Adrenal gland (tissue), 12 donors: ENCODE results near the gene MARK1. TPM values are rescaled to one million over a fixed set of nuclear protein-coding genes. Genes with fewer than 3 reads are reported as not detected.
"Not testable (repeated sequence)": the region's sequence is repeated elsewhere in the genome, so short reads cannot be mapped to it uniquely, and the experiment has no call there.

Source experiments
- DNase-seq, 7 donors: peaks; one replicate each; pipeline ENCODE4 v3.0.0-alpha.2; 2019 to 2020
- H3K27ac ChIP-seq, 5 donors: fragments of 200-600 bp; sonication (generic) in 4 of 5; 1 replicate in 3 of 5; 2 replicates in 2 of 5; pipeline versions ENCODE4 v1.5.1 to v1.8.0; 2016 to 2020; ENCODE audit warnings: mild to moderate bottlenecking in 1 of 5
- H3K27me3 ChIP-seq: fragments of 200-600 bp; 2 replicates; pipeline ENCODE4 v1.8.0; 2021
- H3K36me3 ChIP-seq, 2 donors: fragments of 200-600 bp; replicated peaks in 1 of 2; 1 replicate in 1 of 2; 2 replicates in 1 of 2; pipeline versions ENCODE4 v1.5.1 to v1.8.0; 2018 to 2022
- H3K4me1 ChIP-seq, 2 donors: fragments of 200-600 bp; replicated peaks in 1 of 2; 1 replicate in 1 of 2; 2 replicates in 1 of 2; pipeline versions ENCODE4 v1.5.1 to v1.8.0; 2018 to 2021
- H3K4me3 ChIP-seq, 4 donors: fragments of 200-600 bp; sonication (generic) in 3 of 4; one replicate each; pipeline ENCODE4 v1.5.1; 2016 to 2018
- H3K9me3 ChIP-seq, 3 donors: fragments of 200-600 bp; sonication (generic) in 1 of 3; replicated peaks in 1 of 3; 1 replicate in 2 of 3; 2 replicates in 1 of 3; pipeline versions ENCODE4 v1.5.1 to v1.8.0; 2016 to 2021
- POLR2A ChIP-seq, 2 donors: fragments of 450-650 bp; IDR thresholded peaks; one replicate each; pipeline ENCODE4 v1.6.1; 2017; ENCODE audit warnings: antibody characterized with exemption in 2 of 2, mild to moderate bottlenecking in 2 of 2, moderate library complexity in 1 of 2
- WGBS, 4 donors: extraction: QIAGEN DNeasy Blood & Tissue Kit in 2 of 4; methylation state at CpG; one replicate each; pipeline versions ENCODE4 v1.1.5 to v1.1.7; 2013 to 2017; 5-methylcytosine and 5-hydroxymethylcytosine counted together
- intact Hi-C, 2 donors: fragments of 100-400 bp; cut with DNase I; formaldehyde crosslinking; loops; one replicate each; pipeline versions ENCODE4 v1.14.1 to v1.15.0; 2022 to 2023
- polyA plus RNA-seq, 3 donors: library from polyadenylated mRNA; stranded (reverse); fragments of 200-250 nt in 2 of 3; fragments of 350-450 nt in 1 of 3; fragmentation: Illumina TruSeq in 1 of 3; extraction: RNeasy Lipid Tissue Mini Kit (QIAGEN cat#74804) in 1 of 3; gene quantifications; one replicate each; pipeline ENCODE4 v1.2.3, GENCODE V29; 2013 to 2014
- total RNA-seq, 9 donors: library from RNA; depleted of rRNA in 4 of 9; stranded (reverse); fragments of >200 nt in 4 of 9; fragments of 120-200 nt in 1 of 9; fragmentation: NEBNext Ultra II Directional in 1 of 9; extraction: Animal tissue kit (Norgen Biotek cat#: 25700) in 1 of 9; gene quantifications; one replicate each; pipeline versions ENCODE4 v1.1.0 to v1.2.4, GENCODE V29; 2013 to 2023
- TF ChIP-seq, protein P1 (sequence below), 6 experiments: fragments of 450-650 bp in 4 of 6; fragments of 200-600 bp in 2 of 6; sonication (generic) in 1 of 6; IDR thresholded peaks; 1 replicate in 5 of 6; 2 replicates in 1 of 6; pipeline versions ENCODE4 v1.5.1 to v1.8.0; 2016 to 2021; ENCODE audit warnings: antibody characterized with exemption in 6 of 6, mild to moderate bottlenecking in 2 of 6, moderate library complexity in 1 of 6
- donor health status: healthy with polysubstance abuse.
- donor health status: Bipolar disorder and iron deficiency.
- donor health status: DM: yes; HTN: yes; CAD: no.
- donor health status: DM: no; HTN: no; CAD: no.
- donor health status: DM: no; HTN: no; CAD: no.
- donor health status: DM: yes; HTN: yes; CAD: no.

MARK1 gene
- total and polyA plus RNA-seq, 12 donors, result 1.7 to 9.1 (median 3.9) TPM

DNA sequence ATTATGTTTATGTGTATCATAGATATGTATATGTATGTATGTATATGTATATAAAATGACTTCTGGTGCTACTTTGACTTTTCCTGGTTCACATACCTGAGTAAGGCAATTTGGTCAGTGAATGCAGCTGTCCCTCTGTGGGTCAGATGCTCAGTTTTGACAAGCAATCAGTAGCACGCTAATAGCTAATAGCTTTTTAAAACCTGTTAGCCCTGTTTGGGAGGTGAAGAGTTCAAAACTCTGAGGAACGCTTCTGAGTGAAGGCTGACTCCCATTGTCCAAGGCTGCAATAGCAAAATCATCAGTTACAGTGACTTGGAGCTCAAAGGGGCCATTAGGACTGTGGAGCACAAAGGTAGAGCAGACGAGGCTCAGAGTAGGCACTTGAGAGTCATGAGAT is 67.2 kb downstream of the MARK1 start:
- intact Hi-C loops, result no loop called here
- no peak for DNase-seq
- H3K9me3 ChIP-seq, result no peaks in the 10 kb centered on the region
- no peaks in the 10 kb centered on the region for H3K4me1 ChIP-seq
- H3K36me3 ChIP-seq, result no peaks in the 10 kb centered on the region
- H3K27ac ChIP-seq, result no peak overlapping the region
- no peaks in the 10 kb centered on the region for H3K27me3 ChIP-seq
- no peak for TF ChIP-seq POLR2A (IDR thresholded peaks at IDR 0.05)
- TF ChIP-seq, protein P1, sequence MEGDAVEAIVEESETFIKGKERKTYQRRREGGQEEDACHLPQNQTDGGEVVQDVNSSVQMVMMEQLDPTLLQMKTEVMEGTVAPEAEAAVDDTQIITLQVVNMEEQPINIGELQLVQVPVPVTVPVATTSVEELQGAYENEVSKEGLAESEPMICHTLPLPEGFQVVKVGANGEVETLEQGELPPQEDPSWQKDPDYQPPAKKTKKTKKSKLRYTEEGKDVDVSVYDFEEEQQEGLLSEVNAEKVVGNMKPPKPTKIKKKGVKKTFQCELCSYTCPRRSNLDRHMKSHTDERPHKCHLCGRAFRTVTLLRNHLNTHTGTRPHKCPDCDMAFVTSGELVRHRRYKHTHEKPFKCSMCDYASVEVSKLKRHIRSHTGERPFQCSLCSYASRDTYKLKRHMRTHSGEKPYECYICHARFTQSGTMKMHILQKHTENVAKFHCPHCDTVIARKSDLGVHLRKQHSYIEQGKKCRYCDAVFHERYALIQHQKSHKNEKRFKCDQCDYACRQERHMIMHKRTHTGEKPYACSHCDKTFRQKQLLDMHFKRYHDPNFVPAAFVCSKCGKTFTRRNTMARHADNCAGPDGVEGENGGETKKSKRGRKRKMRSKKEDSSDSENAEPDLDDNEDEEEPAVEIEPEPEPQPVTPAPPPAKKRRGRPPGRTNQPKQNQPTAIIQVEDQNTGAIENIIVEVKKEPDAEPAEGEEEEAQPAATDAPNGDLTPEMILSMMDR (IDR thresholded peaks at IDR 0.05), result no peak
- H3K4me3 ChIP-seq, result no peak overlapping the region
- 59 to 90% (median 87%) methylated on average over 3 of the region's 3 CpGs for WGBS, 4 donors

DNA sequence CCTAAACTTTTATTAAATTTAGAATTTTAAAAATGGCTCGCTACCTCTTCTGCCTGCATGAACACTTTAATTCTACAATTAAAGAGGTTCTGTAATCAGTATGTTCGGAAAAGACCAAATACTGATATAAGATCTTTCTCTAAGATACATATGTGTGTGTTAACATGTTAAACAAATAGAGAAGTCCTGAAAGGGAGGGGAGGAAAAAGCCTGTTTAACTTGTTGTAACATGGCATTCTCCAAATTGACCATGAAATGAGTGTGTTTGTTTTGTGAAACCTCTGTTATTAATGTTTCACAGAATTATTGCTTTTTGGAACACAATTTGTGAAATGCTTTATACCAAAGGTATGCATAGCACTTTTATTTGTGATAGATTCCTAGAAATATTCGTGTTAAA is 77.0 kb downstream of the MARK1 start:
- intact Hi-C loops, result no loop called here
- DNase-seq, result no peak
- no peaks in the 10 kb centered on the region for H3K27me3 ChIP-seq

DNA sequence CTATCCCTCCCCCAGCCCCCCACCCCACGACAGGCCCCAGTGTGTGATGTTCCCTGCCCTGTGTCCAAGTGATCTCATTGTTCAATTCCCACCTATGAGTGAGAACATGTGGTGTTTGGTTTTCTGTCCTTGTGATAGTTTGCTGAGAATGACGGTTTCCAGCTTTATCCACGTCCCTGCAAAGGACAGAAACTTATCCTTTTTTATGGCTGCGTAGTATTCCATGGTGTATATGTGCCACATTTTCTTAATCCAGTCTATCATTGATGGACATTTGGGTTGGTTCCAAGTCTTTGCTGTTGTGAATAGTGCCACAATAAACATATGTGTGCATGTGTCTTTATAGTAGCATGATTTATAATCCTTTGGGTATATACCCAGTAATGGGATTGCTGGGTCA is 77.7 kb downstream of the MARK1 start:
- intact Hi-C loops, result not testable (repeated sequence)
- WGBS, 4 donors, result 80 to 98% (median 92%) methylated on average over 4 of the region's 4 CpGs

More for the DNA sequence above, 77.0 kb downstream of the MARK1 start:
- no peaks in the 10 kb centered on the region for H3K4me1 ChIP-seq
- H3K36me3 ChIP-seq, result no peaks in the 10 kb centered on the region
- WGBS, 4 donors, result 92 to 99% (median 94%) methylated on average over 3 of the region's 3 CpGs
- H3K4me3 ChIP-seq, result no peak overlapping the region
- H3K9me3 ChIP-seq, result no peaks in the 10 kb centered on the region
- no peak for TF ChIP-seq POLR2A (IDR thresholded peaks at IDR 0.05)
- TF ChIP-seq, protein P1 (IDR thresholded peaks at IDR 0.05), result no peak
- H3K27ac ChIP-seq, result no peak overlapping the region

DNA sequence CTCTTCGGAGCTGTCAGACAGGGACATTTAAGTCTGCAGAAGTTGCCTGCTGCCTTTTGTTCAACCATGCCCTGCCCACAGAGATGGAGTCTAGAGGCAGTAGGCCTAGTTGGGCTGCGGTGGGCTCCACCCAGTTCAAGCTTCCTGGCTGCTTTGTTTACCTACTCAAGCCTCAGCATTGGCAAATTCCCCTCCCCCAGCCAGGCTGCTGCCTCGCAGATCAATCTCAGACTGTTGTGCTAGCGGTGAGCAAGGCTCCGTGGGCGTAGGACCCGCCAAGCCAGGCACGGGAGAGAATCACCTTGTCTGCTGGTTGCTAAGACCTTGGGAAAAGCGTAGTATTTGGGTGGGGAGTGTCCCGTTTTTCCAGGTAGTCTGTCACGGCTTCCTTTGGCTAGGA is 83.2 kb downstream of the MARK1 start:
- H3K9me3 ChIP-seq, H3K4me3 ChIP-seq, H3K27me3 ChIP-seq, H3K36me3 ChIP-seq, H3K27ac ChIP-seq, DNase-seq, intact Hi-C loops, H3K4me1 ChIP-seq: not testable (repeated sequence)
- WGBS, 4 donors, result 83 to 90% (median 85%) methylated on average over 10 to 11 of the region's 11 CpGs

More for the DNA sequence above, 77.7 kb downstream of the MARK1 start:
- not testable (repeated sequence) for H3K4me1 ChIP-seq, H3K27me3 ChIP-seq, H3K9me3 ChIP-seq, DNase-seq, H3K4me3 ChIP-seq, H3K36me3 ChIP-seq, H3K27ac ChIP-seq

GRCh38 chr1:220616836-220617235 is 88.9 kb downstream of the MARK1 start:
- no peak for TF ChIP-seq POLR2A (IDR thresholded peaks at IDR 0.05)
- Histone ChIP-seq H3K27ac (no peak overlapping the region), H3K4me1 (no peaks in the 10 kb centered on the region), H3K9me3 (no peaks in the 10 kb centered on the region), H3K4me3 (no peak overlapping the region), H3K36me3 (no peaks in the 10 kb centered on the region), H3K27me3 (no peaks in the 10 kb centered on the region)
- no peak for DNase-seq
- intact Hi-C loops, result no loop called here

GRCh38 chr1:220628431-220628830 is 100.5 kb downstream of the MARK1 start:
- Histone ChIP-seq H3K9me3 (no peaks in the 10 kb centered on the region), H3K4me1 (no peaks in the 10 kb centered on the region), H3K4me3 (no peak overlapping the region), H3K27me3 (no peaks in the 10 kb centered on the region), H3K36me3 (no peaks in the 10 kb centered on the region), H3K27ac (no peak overlapping the region)
- WGBS, 4 donors, result 90 to 96% (median 94%) methylated on average over 5 of the region's 5 CpGs
- no peak for DNase-seq
- intact Hi-C loops, result no loop called here
- TF ChIP-seq, protein P1 (IDR thresholded peaks at IDR 0.05), result no peak
- TF ChIP-seq POLR2A (IDR thresholded peaks at IDR 0.05), result no peak
